ENCODE data around the gene OSBPL10. TPM values are rescaled to one million over a fixed set of nuclear protein-coding genes. Genes with fewer than 3 reads are reported as not detected.

Gene OSBPL10
- total and polyA plus RNA-seq, 2 of the 4 experiments (the other 2 are of a cell fraction) = 9.5 to 10.1 TPM

DNA sequence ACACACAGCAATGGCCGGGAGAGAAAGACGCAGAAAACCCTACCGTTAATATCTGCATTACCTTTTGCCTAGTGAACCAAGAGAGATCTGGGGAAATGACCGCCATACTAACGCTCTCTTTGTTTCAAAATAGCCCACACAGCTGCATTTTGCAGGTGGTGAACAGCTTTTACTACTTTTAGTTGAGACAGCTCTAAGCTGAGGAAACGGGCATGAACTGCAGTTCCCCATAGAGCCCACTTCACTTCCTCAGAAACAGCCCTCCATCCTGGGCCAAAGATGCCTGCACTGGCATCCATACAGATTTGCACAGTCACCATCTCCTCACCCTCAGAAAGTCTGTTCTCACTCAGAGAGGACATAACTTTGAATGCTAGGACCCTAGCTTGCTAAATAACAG, 45.5 kb upstream of the OSBPL10 start:
- H2BK15ac ChIP-seq (ENCODE audit: low read depth, low read length) = no peak overlapping the region
- in situ Hi-C loops (cut with MboI; ENCODE audit: low sequenced_read_pairs) = no loop called here
- no peak overlapping the region for H4K8ac ChIP-seq (ENCODE audit: low read depth in 2 of 2, low read length in 2 of 2)
- no peak overlapping the region for H3K9ac ChIP-seq (ENCODE audit: low read depth, low read length)
- no peak overlapping the region for H2AFZ ChIP-seq (replicated peaks; ENCODE audit: low read length, poor library complexity)
- H2AK9ac ChIP-seq (replicated peaks; ENCODE audit: low read depth, low read length, poor library complexity) = no peak overlapping the region
- H3K27ac ChIP-seq (ENCODE audit: insufficient read depth, low read length) = no peak overlapping the region
- WGBS, 2 experiments (ENCODE audit: extremely low coverage in 2 of 2, insufficient read length in 1 of 2) = 73% methylated on average over 2 of the region's 6 CpGs; no CpG with 5 or more reads in 1 of the 2 experiments
- no peak overlapping the region for H3K56ac ChIP-seq (ENCODE audit: extremely low read depth, insufficient read depth, low read length)
- ChIA-PET CTCF (interaction anchor here (0.6 to 1.2 kb wide), 3 partner anchors 7 to 481 kb away, joined by 3 read pairs; no protein-coding TSS in a partner anchor), POLR2A (ENCODE audit: unreplicated experiment) (no interaction called here)
- no peak overlapping the region for H2AK5ac ChIP-seq (ENCODE audit: low read depth, low read length)
- H3K4me2 ChIP-seq (ENCODE audit: low read depth, low read length) = no peak overlapping the region
- no peak for DNase-seq
- H3K4ac ChIP-seq (ENCODE audit: low read depth, low read length) = no peak overlapping the region
- no peak overlapping the region for H3K14ac ChIP-seq (replicated peaks; ENCODE audit: low read depth, low read length)
- dilution Hi-C loops (cut with HindIII; ENCODE audit: low sequenced_read_pairs, unreplicated experiment) = no loop called here
- no peaks in the 10 kb centered on the region for H3K9me3 ChIP-seq (ENCODE audit: control insufficient read depth, insufficient read depth, low read length)
- H2BK5ac ChIP-seq (ENCODE audit: low read depth, low read length, poor library complexity, severe bottlenecking) = no peak overlapping the region
- H4K5ac ChIP-seq (ENCODE audit: low read depth, low read length) = no peak overlapping the region
- H3K27me3 ChIP-seq (ENCODE audit: control insufficient read depth, insufficient read depth, low read length) = no peaks in the 10 kb centered on the region; the same call in 1 of the 2 replicates
- BruUV-seq (replicated peaks) = no TSS peak
- no peak overlapping the region for H3K18ac ChIP-seq (ENCODE audit: low read depth, low read length)
- no peak overlapping the region for H4K91ac ChIP-seq (ENCODE audit: insufficient read depth, low read depth, low read length)
- no peaks in the 10 kb centered on the region for H3K4me1 ChIP-seq (ENCODE audit: control insufficient read depth, insufficient read depth, low read length)
- H3K23ac ChIP-seq (ENCODE audit: low read depth, low read length) = no peak overlapping the region
- H2BK20ac ChIP-seq (ENCODE audit: low read depth, low read length) = no peak overlapping the region
- H4K20me1 ChIP-seq (ENCODE audit: insufficient read depth, low read length) = no peaks in the 10 kb centered on the region
- H2BK120ac ChIP-seq (ENCODE audit: low read depth, low read length) = no peak overlapping the region
- no peaks in the 10 kb centered on the region for H3K36me3 ChIP-seq (ENCODE audit: control insufficient read depth, insufficient read depth, low read length)
- intact Hi-C loops (cut with micrococcal nuclease) = no loop called here
- H3K4me3 ChIP-seq (ENCODE audit: insufficient read depth, low read depth, low read length) = no peak overlapping the region
- H3K79me1 ChIP-seq (ENCODE audit: low read depth in 1 of 2, low read length in 2 of 2) = no peaks in the 10 kb centered on the region
- no peaks in the 10 kb centered on the region for H3K9me1 ChIP-seq (ENCODE audit: insufficient read depth, low read length)
- no peak for ATAC-seq (ENCODE audit: low read depth)
- TF ChIP-seq RCOR1 (IDR thresholded peaks at IDR 0.05; ENCODE audit: insufficient replicate concordance, low read length) = no peak
- TF ChIP-seq, protein P1, sequence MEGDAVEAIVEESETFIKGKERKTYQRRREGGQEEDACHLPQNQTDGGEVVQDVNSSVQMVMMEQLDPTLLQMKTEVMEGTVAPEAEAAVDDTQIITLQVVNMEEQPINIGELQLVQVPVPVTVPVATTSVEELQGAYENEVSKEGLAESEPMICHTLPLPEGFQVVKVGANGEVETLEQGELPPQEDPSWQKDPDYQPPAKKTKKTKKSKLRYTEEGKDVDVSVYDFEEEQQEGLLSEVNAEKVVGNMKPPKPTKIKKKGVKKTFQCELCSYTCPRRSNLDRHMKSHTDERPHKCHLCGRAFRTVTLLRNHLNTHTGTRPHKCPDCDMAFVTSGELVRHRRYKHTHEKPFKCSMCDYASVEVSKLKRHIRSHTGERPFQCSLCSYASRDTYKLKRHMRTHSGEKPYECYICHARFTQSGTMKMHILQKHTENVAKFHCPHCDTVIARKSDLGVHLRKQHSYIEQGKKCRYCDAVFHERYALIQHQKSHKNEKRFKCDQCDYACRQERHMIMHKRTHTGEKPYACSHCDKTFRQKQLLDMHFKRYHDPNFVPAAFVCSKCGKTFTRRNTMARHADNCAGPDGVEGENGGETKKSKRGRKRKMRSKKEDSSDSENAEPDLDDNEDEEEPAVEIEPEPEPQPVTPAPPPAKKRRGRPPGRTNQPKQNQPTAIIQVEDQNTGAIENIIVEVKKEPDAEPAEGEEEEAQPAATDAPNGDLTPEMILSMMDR (conservative IDR thresholded peaks at IDR 0.05; ENCODE audit: low read depth, low read length) = no peak
- no peak for TF ChIP-seq MXI1 (IDR thresholded peaks at IDR 0.05; ENCODE audit: borderline replicate concordance, low read depth, low read length)
- no peak for TF ChIP-seq POLR2A (IDR thresholded peaks at IDR 0.05; ENCODE audit: low read depth, low read length)
- TF ChIP-seq RFX5 (IDR thresholded peaks at IDR 0.05; ENCODE audit: low read depth, low read length) = no peak
- no peak for TF ChIP-seq MAZ (IDR thresholded peaks at IDR 0.05; ENCODE audit: borderline replicate concordance, low read depth, low read length)
- TF ChIP-seq NFE2L2 (IDR thresholded peaks at IDR 0.05; ENCODE audit: low read depth, low read length) = no peak
